DMS153 (cell line): ENCODE measurements around the gene USP1.

Experiments
- DNase-seq: peaks from one replicate; lab custom pipeline; 2025; lab: John Stamatoyannopoulos, UW

The USP1 gene, protein sequence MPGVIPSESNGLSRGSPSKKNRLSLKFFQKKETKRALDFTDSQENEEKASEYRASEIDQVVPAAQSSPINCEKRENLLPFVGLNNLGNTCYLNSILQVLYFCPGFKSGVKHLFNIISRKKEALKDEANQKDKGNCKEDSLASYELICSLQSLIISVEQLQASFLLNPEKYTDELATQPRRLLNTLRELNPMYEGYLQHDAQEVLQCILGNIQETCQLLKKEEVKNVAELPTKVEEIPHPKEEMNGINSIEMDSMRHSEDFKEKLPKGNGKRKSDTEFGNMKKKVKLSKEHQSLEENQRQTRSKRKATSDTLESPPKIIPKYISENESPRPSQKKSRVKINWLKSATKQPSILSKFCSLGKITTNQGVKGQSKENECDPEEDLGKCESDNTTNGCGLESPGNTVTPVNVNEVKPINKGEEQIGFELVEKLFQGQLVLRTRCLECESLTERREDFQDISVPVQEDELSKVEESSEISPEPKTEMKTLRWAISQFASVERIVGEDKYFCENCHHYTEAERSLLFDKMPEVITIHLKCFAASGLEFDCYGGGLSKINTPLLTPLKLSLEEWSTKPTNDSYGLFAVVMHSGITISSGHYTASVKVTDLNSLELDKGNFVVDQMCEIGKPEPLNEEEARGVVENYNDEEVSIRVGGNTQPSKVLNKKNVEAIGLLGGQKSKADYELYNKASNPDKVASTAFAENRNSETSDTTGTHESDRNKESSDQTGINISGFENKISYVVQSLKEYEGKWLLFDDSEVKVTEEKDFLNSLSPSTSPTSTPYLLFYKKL

DNA sequence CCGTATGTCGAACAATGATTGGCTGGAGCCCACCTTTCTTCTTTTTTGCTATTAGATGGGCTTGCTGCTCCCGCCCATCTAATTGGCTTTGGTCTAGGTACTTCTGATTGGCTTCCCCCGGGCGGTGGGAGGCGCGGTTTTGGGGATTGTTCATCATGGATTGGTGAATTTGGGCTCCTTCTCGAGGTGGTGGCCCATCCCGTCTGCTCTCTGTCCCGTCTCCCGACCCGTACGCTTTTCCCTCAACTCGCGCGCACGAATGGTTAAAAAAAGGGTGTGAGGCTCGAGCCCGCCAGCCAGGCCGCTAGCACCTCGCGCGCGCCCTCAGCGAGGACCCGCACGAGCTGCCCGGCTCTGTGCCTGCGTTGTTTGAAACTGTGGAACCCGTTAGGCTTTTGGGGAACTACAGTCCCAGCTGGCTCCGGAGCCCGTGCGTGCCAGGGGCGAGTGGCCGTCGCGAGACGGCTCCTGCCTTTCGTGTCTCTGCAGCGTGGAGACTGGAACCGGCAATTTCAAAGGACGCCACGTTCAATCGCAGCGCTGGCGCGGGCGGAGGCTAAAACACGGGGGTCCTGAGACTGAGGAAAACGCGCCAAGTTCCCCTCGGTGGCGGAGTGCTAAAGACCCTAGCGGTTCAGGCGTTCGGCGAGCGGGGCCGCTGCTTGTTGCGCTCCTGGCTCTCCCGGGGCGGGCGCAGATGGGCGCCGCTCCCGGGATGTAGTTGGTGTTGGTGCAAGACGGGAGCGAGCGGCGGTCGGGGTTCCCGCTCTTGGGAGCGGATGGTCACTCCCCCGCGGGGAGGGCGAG, at the start of gene USP1:
TSS of gene USP1 (plus strand) at position 584 of the 807 bp plus-strand sequence. CDS start 2,819 bp downstream, outside the sequence.
- peak; percentile 100 for DNase-seq

DNA sequence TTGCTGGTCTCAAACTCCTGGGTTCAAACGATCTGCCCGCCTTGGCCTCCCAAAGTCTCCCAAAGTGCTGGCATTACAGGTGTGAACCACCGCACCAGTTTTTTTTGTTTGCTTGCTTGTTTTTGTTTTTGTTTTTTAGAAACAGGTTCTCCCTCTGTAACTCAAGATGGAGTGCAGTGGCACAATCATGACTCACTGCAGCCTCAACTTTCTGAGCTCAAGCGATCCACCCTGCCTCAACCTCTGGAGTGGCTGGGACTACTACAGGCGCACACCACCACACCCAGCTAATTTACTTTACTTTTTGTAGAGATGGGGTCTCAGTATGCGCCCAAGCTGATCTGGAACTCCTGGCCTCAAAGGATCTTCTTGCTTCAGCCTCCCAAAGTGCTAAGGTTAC, 47.3 kb upstream of the USP1 start:
- DNase-seq: no peak

DNA sequence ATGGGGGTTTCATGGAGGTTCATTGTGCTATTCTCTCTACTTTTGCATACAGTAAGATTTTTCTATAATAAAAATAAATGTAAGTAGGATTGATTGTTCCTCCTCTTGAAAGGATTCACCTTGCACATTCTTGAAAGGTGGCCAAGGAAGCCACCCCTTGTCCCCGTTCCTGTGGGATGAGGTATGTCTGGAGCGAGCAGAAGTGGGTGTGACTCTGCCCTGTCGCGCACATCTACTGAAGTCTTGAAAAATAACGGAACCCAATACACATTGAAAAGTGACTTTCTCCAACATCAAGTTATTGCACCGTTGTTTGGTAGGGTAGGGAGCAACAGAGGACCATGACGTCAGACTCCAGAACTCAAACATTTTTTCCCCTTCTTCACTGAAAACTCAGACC, 46.8 kb upstream of the USP1 start:
- no peak for DNase-seq

DNA sequence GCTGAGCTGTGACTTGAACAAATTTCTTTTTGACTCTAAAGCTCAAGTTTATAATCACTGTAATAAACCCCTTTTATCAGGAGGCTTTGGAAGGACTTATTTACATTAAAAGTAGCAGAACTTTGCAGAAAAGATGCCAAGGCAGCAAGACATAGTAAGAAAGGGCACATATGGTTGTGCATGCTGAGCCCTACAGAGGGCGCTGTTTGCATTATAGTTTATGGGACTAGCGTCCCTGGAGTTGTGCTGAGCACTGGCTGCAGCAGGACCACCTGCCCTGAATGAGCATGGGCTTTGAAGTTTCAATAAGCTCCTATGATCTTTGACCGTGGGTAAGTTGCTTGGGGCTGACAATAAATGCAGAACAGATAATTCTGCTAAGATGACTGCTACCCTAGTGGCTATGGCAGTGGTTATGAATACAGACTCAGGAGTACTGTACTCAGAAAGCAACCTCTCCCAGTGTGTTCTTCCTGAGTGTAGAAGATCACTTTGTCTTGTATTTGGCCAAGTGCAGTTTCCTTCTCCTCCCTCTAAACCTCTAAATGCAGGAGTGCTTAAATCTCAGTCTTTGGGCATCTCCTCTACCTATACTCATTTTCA, 45.4 kb upstream of the USP1 start:
- DNase-seq: no peak

DNA sequence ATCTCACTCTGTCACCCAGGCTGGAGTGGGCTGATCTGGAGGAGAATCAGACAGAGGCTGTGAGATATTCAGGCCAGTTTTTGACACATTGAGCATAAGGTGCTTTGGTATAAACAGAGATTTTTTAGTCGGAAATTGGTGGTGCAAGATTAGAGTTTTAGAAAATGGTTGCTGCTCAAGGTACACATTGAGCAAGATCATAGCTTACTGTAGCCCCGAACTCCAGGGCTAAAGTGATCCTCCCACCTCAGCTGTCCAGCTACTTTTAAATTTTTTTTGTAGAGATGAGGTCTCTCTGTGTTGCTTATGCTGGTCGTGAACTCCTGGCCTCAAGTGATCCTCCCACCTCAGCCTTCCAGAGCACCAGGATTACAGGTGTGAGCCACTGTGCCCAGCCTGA, 43.9 kb upstream of the USP1 start:
- no peak for DNase-seq

DNA sequence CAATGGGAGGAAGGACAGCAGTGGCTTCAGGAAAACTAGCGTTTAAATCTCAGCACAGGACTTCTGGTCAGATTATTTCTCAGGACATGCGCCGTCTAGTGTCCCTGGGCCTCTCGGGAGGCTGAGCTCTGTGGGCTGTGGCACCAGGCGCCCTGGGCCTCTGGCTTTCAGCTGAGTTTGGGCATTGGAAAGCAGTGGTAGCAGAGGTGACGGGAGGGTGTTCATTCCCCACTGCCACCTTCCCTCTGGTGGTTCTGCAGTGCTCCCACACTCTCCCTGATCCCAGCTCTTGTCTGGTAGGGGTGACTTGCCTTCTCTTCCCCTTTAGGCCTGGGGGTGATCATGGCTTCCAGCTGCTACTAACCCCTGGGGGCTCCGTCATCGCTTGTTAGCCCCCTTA, 42.2 kb upstream of the USP1 start:
- DNase-seq: no peak

DNA sequence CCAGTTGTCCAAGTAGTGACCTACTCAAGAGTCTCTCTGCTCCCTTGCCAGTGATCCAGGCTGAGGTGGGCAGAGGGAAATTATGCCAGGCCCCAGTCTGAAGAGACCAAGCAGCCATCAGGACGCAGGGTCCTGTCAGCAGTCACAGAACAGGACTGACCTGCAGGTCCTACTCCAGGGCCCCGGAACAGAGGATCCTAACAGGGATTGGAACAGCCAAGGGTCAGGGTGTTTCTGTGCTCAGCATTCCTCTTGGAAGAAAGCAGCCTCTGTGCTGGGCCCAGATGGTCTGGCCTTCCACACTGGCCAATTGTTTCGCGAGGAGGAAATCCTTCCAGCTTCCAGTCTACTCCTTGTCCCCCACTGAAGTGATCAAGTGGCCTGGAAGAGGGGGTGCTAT, 41.6 kb upstream of the USP1 start:
- DNase-seq: no peak

DNA sequence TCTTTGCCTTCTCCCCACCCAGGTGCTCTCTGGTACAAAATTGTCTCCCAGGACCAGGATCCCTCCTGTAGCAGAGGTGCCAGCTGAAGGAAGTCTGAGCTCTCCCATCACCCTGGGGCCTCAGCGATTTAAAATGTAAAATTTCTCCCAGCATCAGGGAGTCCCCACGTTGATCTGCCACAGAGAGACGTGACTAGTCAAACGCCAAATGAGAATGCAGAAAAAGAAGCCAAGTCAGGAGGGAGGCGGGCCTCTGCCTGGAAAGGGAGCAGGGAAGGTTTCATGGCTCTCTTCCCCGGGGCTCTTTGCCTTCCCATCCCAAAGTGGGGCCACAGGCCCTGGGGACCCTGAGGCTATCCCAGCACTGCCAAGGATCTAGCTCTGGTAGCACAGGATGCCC, 40.0 kb upstream of the USP1 start:
- no peak for DNase-seq

DNA sequence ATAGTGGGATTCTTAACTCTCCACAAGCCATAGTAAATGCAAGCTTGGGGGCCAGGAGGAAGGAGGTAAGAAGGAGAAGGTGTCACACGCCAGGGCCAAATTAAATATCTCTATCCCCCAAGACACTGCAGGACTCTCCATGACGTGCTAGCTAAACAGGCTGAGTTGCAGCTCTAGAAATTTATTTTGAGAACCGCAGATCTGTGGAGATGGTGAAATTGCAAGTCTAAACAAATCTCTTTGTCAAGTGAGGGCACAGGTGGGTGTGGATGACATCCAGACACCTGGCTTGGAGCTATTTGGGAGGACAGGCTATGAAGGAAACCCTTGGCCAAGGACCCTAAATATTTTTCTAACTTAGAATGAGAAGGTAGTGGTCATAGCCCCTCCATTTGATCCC, 39.5 kb upstream of the USP1 start:
- DNase-seq: no peak

DNA sequence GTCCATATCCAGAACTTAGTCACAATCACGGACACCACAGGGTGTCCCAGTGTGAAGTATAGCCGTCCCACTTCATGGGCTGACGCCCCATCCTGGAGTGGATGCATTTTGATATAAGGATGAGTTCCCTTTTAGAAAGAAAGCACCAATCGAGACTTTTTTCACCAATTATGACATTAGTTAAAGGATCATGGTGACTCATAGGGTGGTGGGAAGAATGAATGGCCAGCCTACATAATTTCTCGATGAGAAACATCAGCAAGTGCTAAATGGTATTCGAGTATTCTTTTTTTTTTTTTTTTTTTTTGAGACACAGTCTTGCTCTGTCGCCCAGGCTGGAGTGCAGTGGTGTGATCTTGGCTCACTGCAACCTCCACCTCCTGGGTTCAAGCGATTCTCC, 38.5 kb upstream of the USP1 start:
- no peak for DNase-seq

DNA sequence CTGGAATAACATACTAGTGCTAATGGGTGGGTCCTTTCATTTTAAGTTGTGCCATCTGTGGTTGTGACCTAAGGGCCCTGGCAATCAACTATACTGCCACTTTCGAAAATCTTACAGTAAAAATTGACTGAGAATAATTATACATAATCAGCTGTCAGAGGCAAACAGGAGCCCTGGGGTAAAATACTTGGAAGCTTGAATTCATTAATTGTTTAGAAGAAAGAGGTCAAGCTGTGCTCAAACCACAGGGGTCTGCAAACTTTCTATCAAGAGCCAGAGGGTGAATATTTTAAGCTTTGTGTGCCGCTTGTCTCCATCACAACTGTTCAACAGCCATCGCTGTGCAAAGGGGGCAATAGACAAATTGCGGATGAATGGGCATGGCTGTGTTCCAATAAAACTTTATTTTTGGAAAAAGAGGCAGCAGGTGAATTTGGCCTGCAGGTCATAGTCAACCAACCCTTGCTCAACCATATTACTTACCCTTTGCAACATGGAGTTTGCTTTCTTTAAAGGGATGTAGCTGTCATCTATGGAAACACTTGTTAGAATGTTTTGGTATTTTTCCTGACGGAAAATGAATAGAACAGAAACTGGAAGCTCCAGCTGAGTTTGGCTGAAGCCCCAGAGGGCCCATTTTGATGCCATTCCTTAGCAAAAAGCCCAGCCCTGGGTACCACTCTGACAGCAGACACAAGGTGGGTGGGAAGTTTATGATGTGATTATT, 35.7 kb upstream of the USP1 start:
- no peak for DNase-seq

DNA sequence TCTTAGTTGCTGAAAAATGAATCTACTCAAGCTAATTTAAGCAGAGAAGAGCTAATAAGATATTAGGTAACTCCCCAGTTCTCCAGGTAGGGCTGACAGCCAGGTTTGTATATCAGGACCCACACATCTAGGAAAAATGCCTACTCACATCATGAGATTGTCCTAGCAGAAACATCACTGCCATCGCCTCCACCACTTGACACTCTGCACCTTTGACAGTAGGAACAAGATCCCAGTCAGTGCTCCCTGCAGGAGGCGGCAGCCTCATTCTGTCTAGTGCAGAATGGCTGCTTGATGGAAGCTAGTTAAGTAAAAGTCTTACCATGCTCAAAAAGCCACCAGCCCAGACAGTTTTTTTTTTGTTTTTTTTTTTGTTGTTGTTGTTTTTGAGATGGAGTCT, 31.6 kb upstream of the USP1 start:
- no peak for DNase-seq

DNA sequence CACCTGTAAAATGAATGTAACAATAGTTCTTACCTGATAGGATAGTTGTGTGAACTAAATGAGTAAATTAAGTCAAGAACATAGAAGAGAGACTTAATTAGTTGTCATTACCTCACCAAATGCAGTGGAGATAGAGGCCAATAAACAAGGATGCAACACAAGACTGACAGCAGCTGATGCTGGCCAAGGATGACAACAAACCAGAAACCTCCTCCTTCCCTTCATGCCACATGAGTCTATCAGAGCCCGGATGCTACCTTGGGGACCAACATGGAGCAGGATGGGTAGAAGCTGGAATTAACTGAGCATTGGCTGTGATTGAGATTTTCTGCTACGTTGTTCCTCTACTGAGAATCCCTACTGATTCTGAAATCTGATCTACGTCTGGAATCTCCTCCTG, 30.3 kb upstream of the USP1 start:
- no peak for DNase-seq

DNA sequence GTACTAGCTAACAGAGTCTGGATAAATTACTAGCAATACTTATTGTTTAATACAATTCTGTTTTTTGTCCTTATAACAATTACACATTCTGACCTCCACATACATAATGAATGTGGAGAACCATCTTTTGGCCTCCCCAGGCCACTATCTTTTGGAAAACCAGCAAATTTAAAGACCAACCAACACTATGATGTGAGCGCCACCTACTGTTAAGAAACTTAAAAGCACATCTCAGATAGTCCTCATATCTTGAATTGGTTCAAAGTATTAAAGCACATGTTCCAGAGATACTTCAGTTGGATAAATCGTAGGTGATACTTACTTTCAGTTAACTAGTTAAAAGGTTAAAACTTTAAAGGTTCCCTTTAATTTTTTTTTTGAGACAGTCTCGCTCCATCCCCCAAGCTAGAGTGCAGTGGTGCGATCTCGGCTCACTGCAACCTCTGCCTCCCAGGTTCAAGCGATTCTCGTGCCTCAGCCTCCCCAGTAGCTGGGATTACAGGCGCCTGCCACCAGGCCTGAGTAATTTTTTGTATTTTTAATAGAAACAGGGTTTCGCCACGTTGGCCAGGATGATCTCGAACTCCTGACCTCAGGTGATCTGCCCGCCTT, 29.3 kb upstream of the USP1 start:
- peak; percentile 28 for DNase-seq

DNA sequence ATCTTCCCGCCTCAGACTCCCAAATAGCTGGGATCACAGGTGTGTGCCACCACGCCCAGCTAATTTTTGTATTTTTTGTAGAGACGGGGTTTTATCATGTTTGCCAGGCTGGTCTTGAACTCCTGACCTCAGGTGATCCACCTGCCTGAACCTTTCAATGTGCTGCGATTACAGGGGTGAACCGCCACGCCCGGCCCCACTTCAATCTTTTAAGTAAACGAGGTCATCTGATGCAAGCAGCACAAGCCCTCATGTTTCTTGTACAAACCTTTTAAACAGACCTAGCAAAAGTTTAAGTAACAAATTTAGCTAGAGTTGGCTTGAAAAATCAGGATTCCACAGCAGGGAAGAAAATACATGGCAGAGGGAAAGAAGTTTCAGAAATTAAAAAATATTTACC, 21.2 kb upstream of the USP1 start:
- no peak for DNase-seq

DNA sequence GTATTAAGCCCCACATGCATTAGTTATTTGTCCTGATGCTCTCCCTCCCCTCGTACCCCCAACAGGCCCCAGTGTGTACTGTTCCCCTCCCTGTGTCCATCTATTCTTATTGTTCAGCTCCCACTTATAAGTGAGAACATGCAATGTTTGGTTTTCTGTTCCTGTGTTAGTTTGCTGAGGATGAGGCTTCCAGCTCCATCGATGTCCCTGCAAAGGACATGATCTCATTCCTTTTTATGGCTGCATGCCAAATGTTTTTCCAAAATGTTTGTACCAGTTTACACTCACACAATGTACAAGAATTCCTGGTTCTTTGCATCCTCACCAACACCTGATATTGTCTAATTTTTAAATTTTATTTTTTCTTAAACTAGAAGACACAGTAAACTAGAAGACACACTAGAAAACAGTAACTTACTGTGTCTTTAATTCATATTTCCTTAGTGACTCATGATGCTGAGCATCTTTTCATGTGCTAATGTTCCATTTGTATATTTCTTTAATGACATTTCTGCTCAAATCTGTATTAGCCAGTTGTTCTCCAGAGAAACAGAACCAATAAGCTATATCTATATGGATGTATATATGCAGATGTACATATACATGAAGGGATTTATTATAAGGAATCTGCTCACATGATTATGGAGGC, 19.4 kb upstream of the USP1 start:
- no peak for DNase-seq

DNA sequence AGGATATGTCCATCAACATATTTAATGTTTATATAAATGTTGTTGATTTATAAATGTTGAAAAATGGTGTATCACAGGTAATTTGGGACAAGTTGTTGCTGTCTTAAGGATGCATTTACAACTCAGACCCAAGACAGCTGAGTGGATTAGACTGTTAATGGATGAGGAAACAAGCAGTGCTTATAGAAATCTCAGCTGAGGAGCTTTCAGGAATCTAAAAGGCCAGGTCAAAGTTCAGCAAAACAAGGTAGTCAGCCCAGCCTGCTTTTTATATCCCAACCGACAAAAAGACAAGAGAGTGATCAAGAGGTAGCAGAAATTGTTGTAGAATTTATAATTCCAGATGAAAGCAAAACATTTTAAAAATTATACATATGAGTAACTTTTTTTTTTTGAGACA, 16.6 kb upstream of the USP1 start:
- no peak for DNase-seq

DNA sequence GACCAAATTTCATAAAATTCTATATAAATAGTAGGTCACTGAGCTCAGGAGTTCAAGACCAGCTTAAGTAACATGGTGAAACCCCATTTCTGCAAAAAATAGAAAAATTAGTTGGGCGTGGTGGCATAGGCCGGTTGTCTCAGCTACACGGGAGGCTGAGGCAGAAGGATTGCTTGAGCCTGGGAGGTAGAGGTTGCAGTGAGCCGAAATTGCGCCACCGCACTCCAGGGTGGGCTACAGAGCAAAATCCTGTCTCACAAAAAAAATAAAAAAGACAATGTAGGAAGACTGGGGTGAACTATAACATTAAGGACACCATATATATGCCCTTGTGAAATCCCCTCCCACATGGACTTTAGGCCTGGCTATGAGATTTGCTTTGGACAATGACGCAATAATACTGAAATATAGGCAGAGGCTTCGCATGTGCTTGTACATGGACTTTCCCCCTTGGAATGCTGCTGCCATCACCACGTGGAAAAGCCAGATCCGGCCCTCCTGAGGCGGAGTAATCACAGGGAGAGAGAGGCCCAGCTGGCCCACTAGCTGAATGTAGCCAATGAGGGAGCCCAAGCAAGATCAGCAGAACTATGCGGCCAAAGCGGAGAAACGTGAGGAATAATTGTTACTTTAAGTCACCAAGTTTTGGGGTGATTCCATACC, 13.1 kb upstream of the USP1 start:
- no peak for DNase-seq

DNA sequence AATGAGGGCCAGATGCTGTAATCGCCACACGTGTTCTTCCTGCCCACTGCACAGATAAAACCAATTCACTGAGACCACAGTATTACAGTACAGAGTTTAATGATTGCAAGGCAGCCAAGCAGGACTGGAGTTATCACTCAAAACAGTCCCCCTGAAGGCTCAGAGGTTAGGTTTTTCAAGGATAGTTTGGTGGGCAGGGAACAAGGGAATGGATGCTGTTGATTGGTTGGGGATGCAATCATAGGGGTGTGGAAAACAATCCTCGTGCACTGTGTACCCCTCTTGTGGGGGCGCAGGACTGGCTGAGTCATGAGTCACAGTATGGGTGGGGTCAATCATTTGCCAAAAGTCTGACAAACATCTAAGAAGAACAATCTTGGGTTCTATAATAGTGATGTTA, 12.4 kb upstream of the USP1 start:
- DNase-seq: no peak

DNA sequence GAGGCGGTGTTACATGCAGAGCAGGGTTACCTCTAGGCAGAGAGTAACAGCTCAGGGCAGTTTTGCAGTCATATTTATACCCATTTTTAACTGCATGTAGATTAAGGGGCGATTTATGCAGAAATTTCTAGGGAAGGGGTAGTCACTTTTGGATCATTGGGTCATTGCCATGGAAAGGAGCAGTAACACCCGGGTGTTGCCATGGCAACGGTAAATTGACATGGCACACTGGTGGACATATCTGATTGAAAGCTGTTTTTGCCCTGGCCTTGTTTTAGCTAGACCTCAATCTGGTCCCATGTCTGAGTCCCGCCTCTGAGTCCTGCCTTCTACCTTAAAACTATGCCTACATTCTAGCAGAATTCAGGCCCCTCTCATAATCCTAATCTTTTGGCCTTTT, 11.8 kb upstream of the USP1 start:
- DNase-seq: no peak
